ENCODE results near the gene KIF6.

KIF6 gene

DNA sequence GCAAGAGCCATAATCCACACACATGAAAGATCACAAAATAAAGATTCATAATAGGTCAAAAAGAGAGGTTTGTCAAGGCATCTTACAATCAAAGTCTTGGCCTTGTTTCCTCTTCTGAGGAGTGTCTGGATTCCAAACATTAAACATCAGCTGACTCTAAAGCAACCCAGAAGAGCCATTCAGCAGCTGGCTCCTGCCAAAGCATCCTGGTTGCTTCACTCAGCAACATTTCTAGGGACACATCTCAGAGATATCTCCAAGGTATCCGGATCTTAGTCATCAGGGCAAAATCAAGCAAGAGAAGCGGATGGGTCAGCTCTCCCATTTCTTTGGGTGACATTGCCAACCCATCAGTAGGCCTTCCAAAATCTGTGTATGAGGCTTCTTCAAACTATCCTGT lies 139.6 kb downstream of the KIF6 start:
- DNase-seq, result no peak

DNA sequence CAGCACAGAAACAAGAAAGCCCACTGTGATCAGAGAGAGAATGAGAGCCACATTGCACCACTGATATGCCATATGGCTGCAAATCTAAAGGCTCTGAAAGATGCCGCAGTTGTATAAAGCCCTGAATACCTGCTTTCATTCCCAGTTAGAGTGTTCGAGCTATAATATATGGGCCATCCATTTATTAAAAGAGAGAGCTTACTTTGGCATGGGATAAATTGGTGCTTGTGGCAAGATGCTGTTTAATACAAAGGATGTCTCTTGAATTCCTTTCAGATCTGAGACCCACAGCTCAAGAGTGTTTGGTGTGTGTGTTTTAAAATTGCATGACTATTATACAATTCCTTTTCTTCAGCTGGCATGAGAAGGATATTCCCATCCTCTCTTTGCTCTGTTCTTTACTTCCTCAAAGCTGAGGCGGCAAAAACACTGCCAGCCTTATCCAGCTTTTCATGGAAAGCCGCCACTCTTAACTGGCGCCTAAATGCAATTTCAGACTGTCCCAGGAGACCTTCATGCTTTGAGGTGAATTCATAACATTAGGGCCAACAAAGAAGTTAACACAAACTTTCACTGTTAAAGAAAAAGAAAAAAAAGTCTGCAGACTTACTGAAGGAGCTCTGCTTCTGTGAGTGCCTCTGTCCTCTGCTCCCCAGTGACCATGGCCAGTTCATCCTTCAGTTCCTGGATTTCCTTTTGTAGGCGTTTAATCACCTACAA lies 147.6 kb downstream of the KIF6 start:
- DNase-seq, result no peak

DNA sequence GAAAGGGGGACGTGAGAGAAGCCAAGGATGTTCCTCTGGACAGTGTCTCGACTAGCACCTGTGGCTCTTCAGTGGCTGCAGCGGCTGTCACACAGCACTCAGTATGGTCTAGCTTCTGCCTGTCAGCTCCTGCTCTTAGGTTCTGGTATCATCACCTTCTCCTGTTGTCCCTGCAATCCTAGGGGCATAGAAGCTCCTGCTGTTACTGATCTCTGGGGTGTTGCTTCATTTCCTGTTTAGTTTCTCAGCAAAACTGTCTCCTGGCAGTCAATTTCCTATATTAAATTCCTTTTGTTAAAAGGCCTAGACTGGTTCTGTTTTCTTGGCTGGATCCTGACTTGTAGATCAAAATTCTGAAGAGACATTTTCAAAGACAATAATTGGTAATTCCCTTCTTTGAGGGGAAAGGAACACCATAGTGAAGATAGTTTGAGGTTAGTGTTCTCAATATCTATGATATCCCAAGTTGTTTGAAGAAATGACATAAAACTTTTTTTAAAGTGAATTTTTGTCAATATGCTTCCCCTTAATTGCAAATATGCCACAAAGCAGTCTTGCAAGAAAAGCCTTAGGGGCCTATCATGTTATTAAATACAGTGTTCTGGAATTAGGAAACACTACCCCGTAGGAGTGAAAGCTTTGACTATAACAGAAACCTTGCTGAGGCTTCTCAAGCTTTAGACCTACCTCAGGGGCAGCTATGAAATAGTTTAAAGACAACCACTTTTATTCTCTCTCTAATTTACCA lies 148.5 kb downstream of the KIF6 start:
- DNase-seq, result no peak

DNA sequence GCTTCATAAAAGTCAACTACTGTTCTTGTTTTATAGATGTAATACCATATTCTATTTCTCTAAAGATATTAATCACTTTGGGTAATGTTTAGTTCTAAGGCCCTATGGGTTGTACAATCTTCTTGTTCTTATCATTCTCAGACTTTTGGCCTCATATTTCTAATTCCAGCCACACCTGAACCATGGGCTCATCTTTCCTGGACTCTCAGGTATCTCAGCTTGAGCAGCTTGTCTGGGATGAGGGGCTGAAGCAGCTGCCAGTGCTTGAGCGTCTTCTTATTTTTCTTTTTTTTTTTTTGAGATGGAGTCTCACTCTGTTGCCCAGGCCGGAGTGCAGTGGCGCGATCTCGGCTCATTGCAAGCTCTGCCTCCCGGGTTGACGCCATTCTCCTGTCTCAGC lies 150.2 kb downstream of the KIF6 start:
- no peak for DNase-seq

DNA sequence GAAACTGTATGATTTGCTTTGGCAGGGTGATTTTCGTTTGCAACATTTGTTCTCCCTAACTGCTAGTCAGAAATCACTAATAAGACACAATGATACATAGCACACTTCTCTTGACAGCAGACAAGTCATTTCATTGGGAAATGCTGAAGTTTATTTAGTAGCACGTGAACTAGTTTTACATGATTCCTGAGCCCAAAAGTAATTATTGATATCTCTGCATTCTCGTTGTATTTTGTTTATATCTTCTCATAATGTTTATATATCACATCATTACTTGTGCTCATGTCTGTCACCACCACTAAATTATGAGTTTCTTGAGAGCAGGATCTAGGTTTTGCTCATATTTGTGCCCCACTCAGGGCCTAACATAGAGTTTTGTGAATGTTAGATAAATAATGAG lies 151.7 kb downstream of the KIF6 start:
- DNase-seq, result no peak

DNA sequence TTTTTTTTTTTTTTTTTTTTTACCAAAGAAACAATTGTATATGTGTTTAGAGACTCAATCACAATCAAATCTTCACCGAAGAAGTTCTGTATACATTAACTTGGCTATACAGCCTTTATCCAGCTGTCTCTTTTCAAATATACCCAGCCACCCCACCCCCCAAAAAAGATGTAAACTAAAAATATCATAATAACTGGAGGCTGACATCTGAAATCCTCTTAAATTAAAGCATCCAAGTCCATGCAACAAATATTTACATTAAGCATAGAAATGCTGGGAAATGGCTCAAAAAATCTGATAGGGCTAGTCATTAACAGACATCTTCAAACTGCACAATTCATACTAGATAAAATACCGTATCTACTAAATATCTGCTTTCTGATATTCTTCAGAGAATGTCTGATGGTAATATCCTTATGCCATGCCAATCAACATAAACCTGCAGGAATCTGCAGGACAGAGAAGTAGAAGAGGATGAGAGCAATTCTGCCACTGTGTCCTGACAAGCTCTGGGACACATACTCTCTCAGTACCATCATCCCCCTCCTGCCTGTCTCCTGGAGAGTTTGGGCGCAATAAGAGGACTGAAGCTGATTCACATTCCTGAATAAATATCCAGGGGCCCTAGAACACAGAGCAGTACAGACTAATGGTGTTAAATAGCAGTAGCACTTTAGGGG lies 152.4 kb downstream of the KIF6 start:
- no peak for DNase-seq

DNA sequence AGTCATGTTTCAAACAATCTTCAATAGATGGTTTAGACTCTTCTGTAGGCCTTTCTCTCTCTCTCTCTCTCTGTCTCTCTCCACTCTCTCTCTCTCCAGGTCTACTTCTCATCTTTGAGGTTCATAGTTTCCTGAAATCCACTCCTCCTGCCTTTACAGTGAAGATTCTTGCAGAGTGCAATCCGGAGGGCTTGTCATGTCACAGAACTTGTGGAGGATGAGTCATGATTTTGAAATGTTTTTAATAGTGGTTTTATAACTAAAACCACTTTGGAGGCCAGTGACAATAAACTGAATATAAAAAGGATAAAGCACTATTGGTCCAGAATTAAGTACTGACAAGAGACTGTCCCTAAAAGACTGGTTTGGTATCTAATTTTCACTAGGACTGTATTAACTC lies 156.3 kb downstream of the KIF6 start:
- no peak for DNase-seq

DNA sequence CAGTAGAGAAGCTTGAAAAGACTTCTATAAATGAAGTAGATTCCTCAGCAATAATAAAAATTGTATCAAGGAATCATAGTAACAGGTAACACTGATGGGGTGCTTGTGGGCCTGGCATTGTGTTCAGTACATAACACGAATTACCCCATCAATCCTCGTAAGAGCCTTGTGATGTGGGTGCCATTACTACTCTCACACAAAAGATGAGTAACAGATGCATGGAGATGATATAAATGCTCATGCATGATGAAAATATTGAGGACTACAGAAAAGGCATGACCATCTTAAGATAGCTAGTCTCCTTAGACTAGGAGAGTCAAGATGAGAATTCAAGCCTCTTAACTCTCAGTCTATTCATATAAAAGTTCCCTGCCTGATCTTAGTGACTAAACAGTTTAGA lies 158.1 kb downstream of the KIF6 start:
- no peak for DNase-seq

DNA sequence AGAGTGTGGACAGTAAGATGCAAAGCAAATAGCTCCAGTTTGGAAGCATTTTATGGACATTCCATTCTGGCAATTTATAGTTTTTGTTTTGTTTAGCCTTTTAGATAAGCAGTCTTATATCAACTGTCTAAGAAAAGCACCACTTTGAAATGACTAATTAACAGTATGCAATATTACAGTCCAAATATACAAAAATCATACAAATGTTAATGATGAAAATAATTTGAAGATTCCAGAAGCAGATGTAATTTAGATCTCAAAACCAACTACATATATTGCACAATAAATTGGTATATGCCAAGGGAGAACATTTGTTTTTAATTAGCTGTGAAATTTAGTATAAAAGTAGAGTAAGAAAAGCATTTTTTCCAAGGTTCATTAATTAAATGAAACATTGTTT lies 158.8 kb downstream of the KIF6 start:
- DNase-seq, result no peak

DNA sequence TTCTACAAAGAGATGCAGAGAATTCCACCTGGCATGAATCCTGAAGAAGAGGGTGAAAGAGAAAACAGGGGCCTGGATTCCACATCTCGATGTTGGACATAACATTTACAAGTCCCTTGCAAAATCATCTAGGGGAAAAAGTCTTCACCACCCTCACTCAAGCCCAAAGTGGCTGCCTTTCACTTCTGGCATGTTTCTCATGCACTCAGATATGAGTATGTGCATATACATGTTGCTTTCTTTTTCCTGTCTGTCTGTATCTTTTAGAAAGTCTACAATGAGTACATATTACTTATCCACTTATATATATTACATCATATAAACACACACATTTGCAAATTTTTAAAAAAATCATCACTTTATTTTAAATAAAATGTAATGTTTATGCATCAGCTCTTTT lies 159.3 kb downstream of the KIF6 start:
- no peak for DNase-seq

DNA sequence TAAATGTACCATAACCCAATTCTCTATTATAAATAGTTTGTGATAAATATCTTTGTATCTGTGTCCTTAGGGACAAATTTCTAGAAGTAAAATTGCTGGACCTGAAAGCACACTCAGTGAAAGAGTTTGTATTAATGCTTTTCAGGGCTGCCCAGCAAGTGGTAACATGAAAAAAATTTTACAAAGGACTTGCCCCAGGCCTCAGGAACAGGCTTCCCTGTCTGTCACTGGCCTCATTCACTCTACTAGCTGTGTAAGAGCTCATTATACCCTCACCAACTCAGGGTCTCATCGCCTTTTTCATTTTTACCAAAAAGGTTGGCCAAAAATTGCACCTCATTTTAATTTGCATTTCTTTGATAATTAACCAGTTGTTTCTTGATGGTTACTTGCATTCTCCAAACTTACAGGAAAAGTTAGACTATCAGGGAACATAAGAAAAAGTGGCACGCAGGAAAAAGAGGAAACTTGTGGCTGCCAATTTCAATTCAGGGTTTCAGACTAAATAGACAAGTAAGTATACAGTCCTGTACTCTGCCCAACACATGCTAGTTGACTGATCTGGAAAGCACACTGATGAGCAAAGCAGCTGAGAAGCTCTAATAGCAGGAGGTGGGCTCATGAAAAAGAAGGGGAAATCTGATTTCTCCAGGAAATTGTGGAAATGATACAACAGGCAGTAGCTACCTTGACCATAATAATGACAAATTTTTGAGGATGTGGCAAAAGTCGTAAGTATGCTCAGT lies 161.5 kb downstream of the KIF6 start:
- DNase-seq, result no peak

DNA sequence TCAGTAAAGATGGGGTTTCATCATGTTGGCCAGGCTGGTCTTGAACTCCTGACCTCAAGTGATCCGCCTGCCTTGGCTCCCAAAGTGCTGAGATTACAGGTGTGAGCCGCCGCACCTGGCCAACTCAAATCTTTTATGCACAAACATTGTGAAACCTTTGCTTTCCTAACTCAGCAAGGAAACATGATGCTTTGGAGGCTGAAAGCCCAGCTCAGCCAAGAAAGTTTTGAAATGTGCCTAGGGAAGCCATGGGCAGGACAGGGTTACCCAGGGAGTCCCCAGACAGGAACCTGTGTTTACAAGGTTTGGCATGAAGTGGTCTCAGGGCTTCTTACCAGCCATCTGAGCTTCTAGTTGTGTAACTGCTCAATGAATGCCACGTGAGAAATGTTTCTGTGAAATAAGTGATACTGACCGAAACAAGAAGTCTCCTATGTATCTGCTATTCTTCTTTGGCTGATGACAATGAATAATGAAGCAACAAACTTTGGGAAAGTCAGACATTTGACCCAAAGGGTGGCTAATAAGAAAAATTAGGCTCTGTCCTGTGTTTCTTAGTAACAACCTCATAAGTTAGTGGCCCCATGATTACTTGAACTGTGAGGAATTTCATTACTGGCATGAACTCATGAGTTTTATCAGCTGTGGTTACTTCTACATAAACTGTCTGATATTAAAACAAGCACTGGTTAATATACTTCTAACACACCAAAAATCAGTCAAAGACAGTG lies 163.5 kb downstream of the KIF6 start:
- DNase-seq, result no peak

DNA sequence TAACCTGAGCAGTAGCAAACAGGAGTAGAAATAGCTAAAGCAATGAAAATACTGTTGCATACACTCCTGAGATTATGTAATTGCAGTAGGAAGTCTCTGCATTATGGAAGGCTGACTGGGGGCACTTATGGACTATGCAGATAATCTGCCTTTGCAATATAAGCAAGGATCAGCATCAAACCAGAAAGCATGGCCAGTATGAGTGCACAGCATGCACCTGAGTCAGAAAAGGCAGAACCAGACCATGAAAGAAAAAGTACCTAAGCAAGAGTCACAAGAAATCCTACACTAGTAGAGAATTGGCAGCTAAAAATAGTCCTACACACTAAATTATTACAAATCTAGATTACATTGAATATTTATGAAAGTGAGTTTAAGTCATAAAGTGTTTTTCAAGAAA lies 164.3 kb downstream of the KIF6 start:
- no peak for DNase-seq

DNA sequence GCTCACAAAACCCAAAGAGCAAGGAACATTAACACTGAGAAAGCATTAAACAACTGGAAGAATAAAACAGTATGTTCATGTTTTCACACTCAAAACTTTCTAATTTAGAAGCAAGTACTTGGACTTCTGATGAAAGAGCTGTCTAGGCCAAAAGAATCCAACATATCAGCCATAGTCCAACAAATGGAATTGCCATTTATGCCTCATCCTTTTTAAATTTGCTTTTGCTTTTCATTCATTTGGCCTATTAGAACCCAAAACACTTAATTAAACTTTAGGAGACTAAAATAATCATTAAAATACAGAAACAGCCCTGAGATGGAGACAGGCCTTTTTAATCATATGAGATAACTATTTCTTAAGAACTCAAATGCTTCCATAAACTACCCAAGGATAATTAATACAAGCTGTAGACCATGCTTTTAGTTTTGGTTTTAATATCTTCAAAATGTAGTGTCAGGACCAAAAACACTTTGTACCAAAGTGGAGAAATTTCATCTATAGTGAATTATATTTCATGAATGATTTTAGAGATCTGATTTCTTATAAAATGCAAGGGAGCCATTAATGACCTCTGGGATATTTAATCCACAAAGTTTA lies 166.5 kb downstream of the KIF6 start:
- no peak for DNase-seq

DNA sequence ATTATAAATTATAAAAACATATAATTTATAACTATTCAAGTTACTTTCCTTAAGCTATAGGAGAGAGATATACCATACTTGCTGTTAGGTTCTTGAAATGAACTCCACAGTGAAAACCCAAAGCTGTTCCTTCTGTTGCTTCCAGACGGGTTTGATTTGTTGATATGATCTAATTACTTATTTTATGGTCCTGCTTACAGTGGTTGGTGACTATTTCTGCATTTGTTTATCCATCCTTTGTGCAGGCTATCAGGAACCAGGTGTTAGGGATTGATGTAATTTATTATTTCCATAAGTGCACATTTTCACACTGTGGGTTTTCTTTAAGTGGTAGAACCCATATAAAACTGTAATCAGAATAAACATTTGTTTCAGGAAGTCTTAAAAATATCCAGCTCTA lies 167.1 kb downstream of the KIF6 start:
- no peak for DNase-seq

DNA sequence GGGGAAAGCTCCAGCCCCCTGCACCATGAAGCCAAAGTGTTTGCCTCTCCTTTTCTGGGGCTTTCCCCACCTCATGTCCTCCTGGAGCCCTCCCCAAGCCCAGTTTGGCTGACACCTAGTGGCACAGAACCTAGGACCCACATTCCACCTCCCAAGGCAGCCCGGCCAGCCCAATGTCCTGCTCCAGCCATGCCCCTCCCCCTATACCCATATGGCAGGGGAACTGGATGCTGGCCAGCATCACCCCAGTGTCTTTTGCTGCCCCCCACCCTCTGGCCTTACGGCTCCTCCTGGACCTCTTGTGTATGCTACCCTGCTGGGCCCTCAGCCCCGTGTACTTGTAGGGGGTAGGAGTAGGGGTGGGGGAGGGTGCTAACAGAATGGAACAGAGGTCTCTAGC lies 170.1 kb downstream of the KIF6 start:
- DNase-seq, result no peak

DNA sequence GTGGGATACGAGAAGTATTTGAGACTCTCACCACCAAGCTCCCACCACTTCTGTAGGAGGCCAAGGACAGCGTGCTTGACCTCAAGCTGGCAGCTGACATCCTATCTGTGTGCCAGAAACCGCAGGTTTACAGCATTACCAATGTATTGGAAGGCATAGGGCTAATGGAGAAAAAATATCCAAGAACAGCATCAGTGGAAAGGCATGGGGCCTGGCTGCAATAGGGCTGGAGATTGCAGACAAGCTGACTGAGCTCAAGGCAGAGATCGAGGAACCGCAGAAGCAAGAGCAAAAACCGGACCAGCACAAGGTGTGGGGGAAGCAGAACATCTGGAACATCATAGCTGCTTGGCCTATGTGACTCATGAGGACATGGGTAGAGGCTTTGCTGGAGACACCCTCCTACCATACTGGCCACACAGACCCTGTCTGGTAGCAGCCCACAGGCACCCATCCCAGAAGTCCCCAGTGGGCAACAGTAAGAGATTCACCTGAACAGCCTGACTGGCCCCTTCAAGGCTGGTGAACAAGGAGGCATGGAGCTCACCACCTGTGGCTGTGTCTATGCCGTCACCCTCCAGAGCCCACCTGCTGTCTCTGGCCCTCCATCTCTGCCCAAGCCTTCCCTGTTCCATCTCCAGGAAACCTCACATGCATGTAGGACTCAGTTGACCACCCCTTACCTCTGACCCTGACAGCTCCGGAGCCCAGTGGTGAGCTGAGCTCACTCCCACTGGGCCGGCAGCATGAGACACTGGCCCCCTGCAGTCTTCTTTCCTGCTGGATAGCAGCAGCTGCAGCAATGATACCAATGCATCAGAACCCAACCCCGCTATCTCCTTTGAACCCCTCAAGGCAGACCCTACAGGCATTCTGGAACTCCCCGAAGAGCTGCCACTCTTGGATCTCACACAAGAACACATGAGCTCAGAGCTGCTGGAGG lies 171.1 kb downstream of the KIF6 start:
- DNase-seq, result no peak

DNA sequence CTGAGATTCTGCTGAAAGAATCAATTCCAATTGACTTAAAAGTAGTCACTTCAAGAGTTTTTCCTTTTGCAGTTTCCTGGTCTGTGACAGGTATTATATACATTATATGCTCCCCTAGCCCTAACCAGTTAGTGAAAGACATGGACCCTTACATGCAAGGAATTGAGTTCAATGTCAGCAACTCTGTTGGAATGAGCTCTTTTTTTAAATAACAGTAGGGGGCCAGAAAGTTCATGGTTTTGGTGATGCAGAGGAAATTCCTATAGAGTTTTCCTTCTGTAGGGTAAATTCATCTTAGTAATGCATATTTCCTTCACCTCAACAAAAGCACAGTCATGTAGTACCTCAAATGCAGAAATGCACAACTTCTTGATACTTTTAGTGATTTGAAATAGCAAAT lies 172.2 kb downstream of the KIF6 start:
- no peak for DNase-seq

DNA sequence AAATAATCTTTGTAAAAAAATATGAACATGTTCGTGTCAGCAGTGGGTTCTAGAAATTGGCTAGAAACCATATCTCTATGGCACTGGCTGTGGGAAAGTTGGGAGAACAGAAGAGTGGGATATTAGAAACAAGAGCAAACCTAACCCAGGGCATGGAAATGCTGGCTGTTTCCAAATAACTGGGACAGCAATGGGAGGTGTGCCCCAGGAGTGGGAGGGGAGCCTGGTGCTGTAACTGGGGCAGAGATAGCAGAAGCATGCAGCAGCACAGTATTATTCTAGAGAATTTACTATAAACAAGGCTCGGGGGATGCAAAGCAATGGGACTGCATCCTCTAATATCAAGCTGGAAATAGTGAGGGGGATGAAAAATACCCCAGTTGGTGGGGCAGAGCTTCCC lies 175.0 kb downstream of the KIF6 start:
- DNase-seq, result no peak

DNA sequence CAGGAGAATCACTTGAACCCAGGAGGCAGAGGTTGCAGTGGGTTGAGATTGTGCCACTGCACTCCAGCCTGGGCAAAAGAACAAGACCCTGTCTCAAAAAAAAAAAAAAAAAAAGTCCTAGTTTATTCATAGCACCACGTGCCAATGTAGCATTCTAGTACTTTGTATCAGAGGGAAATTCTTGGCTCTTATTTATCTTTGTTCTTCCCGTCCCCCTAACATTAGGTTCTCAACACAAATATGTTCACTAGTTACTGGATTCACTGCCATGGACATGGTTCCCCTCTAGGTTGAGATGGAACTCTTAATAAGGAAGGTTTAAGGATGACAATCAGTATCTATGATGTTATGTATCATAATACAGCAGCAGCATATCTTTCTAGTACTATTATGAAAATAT lies 178.5 kb downstream of the KIF6 start:
- DNase-seq, result no peak

DNA sequence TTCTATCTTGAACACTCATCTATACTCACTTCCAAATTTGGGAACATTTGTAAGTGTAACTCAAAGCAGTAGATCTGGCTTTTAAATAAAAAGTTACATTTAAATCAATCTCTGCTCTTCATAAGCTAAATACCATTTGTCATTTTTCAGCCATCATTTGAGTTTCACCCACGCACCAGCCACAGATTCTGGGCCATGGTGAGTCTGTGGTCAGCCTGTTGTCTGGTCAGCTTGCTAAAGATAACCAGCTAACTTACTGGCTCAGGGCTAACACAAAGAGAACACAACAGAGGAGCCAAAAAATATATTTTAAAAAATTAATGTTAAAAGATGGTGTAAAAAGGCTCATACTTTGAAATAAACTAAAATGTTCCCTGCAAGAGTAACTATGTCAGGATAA lies 181.3 kb downstream of the KIF6 start:
- no peak for DNase-seq

Measured in COR-L47 (cell line).